CD4-positive, alpha-beta T cell (primary cell): Measurements from ENCODE around the gene BCCIP. TPM values are rescaled to one million over a fixed set of nuclear protein-coding genes. Genes with fewer than 3 reads are reported as not detected.

Experiments used
- ATAC-seq: fragments of 200-7000 bp; cut with Tn5 transposase; one replicate; pipeline ENCODE4 v1.10.0; 2022; ENCODE audit warnings: mild to moderate bottlenecking; ENCODE audit not compliant: poor library complexity
- CTCF ChIA-PET: fragments of 350-600 bp; sonication (Branson Sonifier 250); formaldehyde crosslinking; loops from one replicate; lab custom pipeline; 2021; ENCODE audit warnings: antibody characterized with exemption, inconsistent platforms; lab: Charles Lee
- POLR2A ChIA-PET: fragments of 350-600 bp; sonication (Branson Sonifier 250); formaldehyde crosslinking; loops from one replicate; lab custom pipeline; 2021; ENCODE audit warnings: antibody characterized with exemption, inconsistent platforms; lab: Charles Lee
- DNase-seq, 14 experiments: peaks; one replicate each; pipeline ENCODE4 v3.0.0-alpha.2; 2013 to 2020; ENCODE audit warnings: mixed read lengths in 2 of 14
- H3K27ac ChIP-seq, 2 donors: one replicate each; pipeline versions ENCODE4 v1.5.1 to v1.7.0; 2013; ENCODE audit warnings: low read length in 2 of 2, low read depth in 1 of 2, mild to moderate bottlenecking in 1 of 2
- H3K27me3 ChIP-seq, 2 experiments: 1 replicate in 1 of 2; 2 replicates in 1 of 2; pipeline versions ENCODE4 v1.6.1 to v1.7.0; 2013; ENCODE audit warnings: low read length in 2 of 2, control low read depth in 1 of 2, mild to moderate bottlenecking in 1 of 2, moderate library complexity in 1 of 2; ENCODE audit not compliant: insufficient read depth in 2 of 2, control insufficient read depth in 1 of 2
- H3K36me3 ChIP-seq: one replicate; pipeline ENCODE4 v1.6.1; 2013; ENCODE audit warnings: low read length, control low read depth; ENCODE audit not compliant: insufficient read depth
- H3K4me1 ChIP-seq: one replicate; pipeline ENCODE4 v1.6.1; 2013; ENCODE audit warnings: low read length, control low read depth; ENCODE audit not compliant: insufficient read depth
- H3K4me3 ChIP-seq: one replicate; pipeline ENCODE4 v1.5.1; 2013; ENCODE audit warnings: mild to moderate bottlenecking, low read length, moderate library complexity
- H3K9me3 ChIP-seq, 2 experiments: 1 replicate in 1 of 2; 2 replicates in 1 of 2; pipeline versions ENCODE4 v1.6.1 to v1.7.0; 2013; ENCODE audit warnings: low read length in 2 of 2, mild to moderate bottlenecking in 2 of 2, control low read depth in 1 of 2, moderate library complexity in 1 of 2; ENCODE audit not compliant: control insufficient read depth in 1 of 2, insufficient read depth in 1 of 2
- H3K27ac Mint-ChIP-seq: one replicate; pipeline ENCODE4 v1.8.0; 2020; ENCODE audit warnings: mixed read lengths
- H3K27me3 Mint-ChIP-seq: one replicate; pipeline ENCODE4 v1.8.0; 2021; ENCODE audit warnings: mixed read lengths
- H3K36me3 Mint-ChIP-seq: one replicate; pipeline ENCODE4 v1.8.0; 2021; ENCODE audit warnings: low read depth, mixed read lengths
- H3K4me1 Mint-ChIP-seq: one replicate; pipeline ENCODE4 v1.8.0; 2021; ENCODE audit warnings: low read depth, mixed read lengths
- H3K4me3 Mint-ChIP-seq: one replicate; pipeline ENCODE4 v1.8.0; 2020; ENCODE audit warnings: mild to moderate bottlenecking, mixed read lengths
- H3K9me3 Mint-ChIP-seq: one replicate; pipeline ENCODE4 v1.8.0; 2020; ENCODE audit warnings: mixed read lengths
- CTCF ChIP-seq: fragments of 200-600 bp; IDR thresholded peaks from one replicate; pipeline ENCODE4 v1.8.0; 2022; ENCODE audit warnings: antibody characterized with exemption, mild to moderate bottlenecking
- intact Hi-C, 2 experiments: fragments of 100-400 bp; cut with DNase I in 1 of 2; cut with micrococcal nuclease in 1 of 2; formaldehyde crosslinking; loops; one replicate each; pipeline versions ENCODE4 v1.15.1 to v1.9.0; 2023 to 2025; cut with DNase I, micrococcal nuclease
- microRNA-seq: library from miRNA; unstranded; fragments of <30 nt; microRNA quantifications from one replicate; pipeline ENCODE4 v1.2.0, GENCODE V29; 2021; ENCODE audit warnings: borderline microRNAs expressed, borderline replicate concordance
- total RNA-seq, 174 experiments: library from RNA in 2 of 174; stranded (reverse) in 2 of 174; gene quantifications; one replicate each; pipeline ENCODE4 v1.2.3 and lab custom pipeline; 2021 to 2026

The BCCIP gene
- total RNA-seq, 2 experiments from 2014 or later, result 31.2 to 32.7 TPM

- intact Hi-C loops, result no loop called here
- ChIA-PET POLR2A (no interaction called here), CTCF (no interaction called here)
- Mint-ChIP-seq H3K9me3 (no peaks in the 10 kb centered on the region), H3K4me3 (no peak overlapping the region), H3K27me3 (no peaks in the 10 kb centered on the region), H3K4me1 (no peaks in the 10 kb centered on the region), H3K36me3 (peaks cover 10% of the 10 kb centered on the region), H3K27ac (no peak overlapping the region)
- H3K27ac ChIP-seq, result no peak overlapping the region
- H3K4me1 ChIP-seq, result no peaks in the 10 kb centered on the region
- ATAC-seq (no peak), DNase-seq (no peak)
- no peak overlapping the region for H3K4me3 ChIP-seq
- TF ChIP-seq CTCF, result no peak
- H3K36me3 ChIP-seq, result no peaks in the 10 kb centered on the region
- H3K9me3 ChIP-seq, result no peaks in the 10 kb centered on the region
- H3K27me3 ChIP-seq, result no peaks in the 10 kb centered on the region
Observed at GRCh38 chr10:125882596-125882995, 59.2 kb downstream of the BCCIP start.

DNA sequence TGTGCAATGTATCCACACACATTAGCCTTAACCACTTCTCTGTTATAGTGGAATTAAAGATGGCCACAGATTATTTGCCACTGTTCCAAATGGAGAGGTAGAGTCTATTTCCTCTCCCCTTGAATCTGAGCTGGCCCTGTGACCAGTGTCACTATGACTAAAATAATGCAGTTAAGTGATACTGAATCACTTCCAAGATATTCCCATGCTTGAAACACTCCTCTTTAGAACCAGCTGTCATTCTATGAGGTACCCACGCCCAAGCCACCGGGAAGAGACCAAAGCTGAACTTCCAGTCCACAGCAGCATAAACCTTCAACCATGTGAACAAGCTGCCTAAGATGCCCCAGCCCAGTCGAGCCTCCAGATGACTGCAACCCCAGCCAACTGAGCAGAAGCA, 59.9 kb downstream of the BCCIP start:
- CTCF ChIA-PET, result no interaction called here
- peaks cover 10% of the 10 kb centered on the region for H3K36me3 Mint-ChIP-seq

More for the DNA sequence above, 59.9 kb downstream of the BCCIP start:
- no peak for DNase-seq
- Histone ChIP-seq H3K4me3 (no peak overlapping the region), H3K4me1 (no peaks in the 10 kb centered on the region), H3K9me3 (no peaks in the 10 kb centered on the region), H3K36me3 (no peaks in the 10 kb centered on the region), H3K27me3 (no peaks in the 10 kb centered on the region), H3K27ac (no peak overlapping the region)
- H3K4me1 Mint-ChIP-seq, result no peaks in the 10 kb centered on the region
- H3K27me3 Mint-ChIP-seq, result no peaks in the 10 kb centered on the region
- no peaks in the 10 kb centered on the region for H3K9me3 Mint-ChIP-seq
- no peak for ATAC-seq
- POLR2A ChIA-PET, result no interaction called here
- intact Hi-C loops, result no loop called here
- no peak overlapping the region for H3K4me3 Mint-ChIP-seq
- H3K27ac Mint-ChIP-seq, result no peak overlapping the region
- TF ChIP-seq CTCF, result no peak

Small RNA genes within 50 kb of the gene (microRNA-seq; reads per million reads assigned to microRNA genes)
- 0.81 reads per million for gene MIR4484

Other genes starting within 250 kb of the BCCIP start
- not detected for gene TEX36, start 140.4 kb upstream of the BCCIP start, total RNA-seq
- gene EDRF1, start 103.8 kb upstream of the BCCIP start, total RNA-seq, result 10 to 100 TPM; 39.0 to 39.8 TPM
- under 1 TPM; 0.16 to 0.34 TPM for gene MMP21, start 47.7 kb upstream of the BCCIP start, total RNA-seq
- 10 to 100 TPM; 18.2 to 18.6 TPM for gene UROS, start 288 bp upstream of the BCCIP start, total RNA-seq
- 1 to 10 TPM; 1.3 to 1.7 TPM for gene DHX32, start 57.7 kb downstream of the BCCIP start, total RNA-seq
- gene FANK1, start 73.0 kb downstream of the BCCIP start, total RNA-seq, result under 1 TPM in 1 of 2 experiments, not detected in 1; 0.25 TPM